ENCODE data around the gene CEP85.

The CEP85 gene

GRCh38 chr1:26278724-26279455 is 44.9 kb downstream of the CEP85 start:
- Histone ChIP-seq H3K4me3 (ENCODE audit: low read length in 2 of 2) (peak overlapping the region; percentile 87 to 91), H3K27me3 (ENCODE audit: control insufficient read depth in 1 of 2, insufficient read depth in 2 of 2, low read length in 2 of 2) (no peaks in the 10 kb centered on the region), H3K9ac (ENCODE audit: low read length in 2 of 2) (peak overlapping the region; percentile 74 to 88), H3K9me3 (ENCODE audit: control insufficient read depth in 2 of 2, low read length in 2 of 2) (no peaks in the 10 kb centered on the region), H3K36me3 (ENCODE audit: control insufficient read depth in 2 of 2, insufficient read depth in 2 of 2, low read length in 2 of 2) (peaks cover 0 to 2% of the 10 kb centered on the region in 2 donors), H3K27ac (ENCODE audit: low read length) (peak overlapping the region; percentile 82), H3K4me1 (ENCODE audit: control insufficient read depth, insufficient read depth, low read length) (peaks cover 60% of the 10 kb centered on the region)

DNA sequence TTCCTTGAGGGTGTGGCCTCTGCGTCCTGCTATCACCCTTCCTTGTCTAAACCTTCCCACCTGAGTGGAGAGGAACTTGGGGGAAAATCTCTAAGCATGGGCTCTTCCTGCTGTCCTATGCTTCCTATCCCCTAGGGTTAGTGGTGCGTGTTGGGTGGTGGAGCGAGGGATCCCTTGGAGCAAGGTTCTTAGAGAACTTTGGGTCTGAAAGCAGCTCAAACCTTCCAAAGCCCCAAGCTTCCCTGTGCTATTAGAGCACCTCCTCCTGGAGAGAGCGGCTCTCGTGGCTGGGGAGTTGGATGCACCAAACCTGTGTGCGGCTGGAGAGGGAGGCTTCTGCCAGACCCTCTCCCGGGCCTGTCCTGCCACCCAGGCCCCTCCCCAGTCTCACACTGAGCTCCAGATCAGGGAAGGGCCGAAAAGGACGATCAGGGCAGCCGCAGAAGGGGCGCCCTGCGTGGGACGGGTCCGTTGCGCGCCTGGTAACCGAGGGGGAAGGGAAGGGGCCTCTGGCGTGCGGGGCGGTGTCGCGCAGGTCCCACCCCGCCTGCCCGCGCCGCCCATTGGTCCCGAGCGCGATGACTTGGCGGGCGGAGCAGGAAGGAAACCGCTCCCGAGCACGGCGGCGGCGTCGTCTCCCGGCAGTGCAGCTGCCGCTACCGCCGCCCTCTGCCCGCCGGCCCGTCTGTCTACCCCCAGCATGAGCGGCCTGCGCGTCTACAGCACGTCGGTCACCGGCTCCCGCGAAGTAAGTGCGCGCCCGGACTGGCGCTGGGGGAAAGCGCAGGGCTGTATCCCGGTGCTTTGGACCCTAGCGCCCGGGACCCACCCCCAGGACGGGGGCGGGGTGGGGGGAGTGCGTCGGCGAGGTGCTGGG is 45.7 kb downstream of the CEP85 start, which contains the start of gene SH3BGRL3:
Gene SH3BGRL3 (plus strand): TSS at position 631 of the 877 bp plus-strand sequence. CDS start 70 bp downstream, at position 701.
- peak within 1 kb of the TSS; percentile 87 to 91 for H3K4me3 ChIP-seq (ENCODE audit: low read length in 2 of 2)
- H3K27me3 ChIP-seq (ENCODE audit: control insufficient read depth in 1 of 2, insufficient read depth in 2 of 2, low read length in 2 of 2): no peaks in the 10 kb centered on the region
- H3K36me3 ChIP-seq (ENCODE audit: control insufficient read depth in 2 of 2, insufficient read depth in 2 of 2, low read length in 2 of 2): peaks cover 0 to 2% of the 10 kb centered on the region in 2 donors
- peak within 1 kb of the TSS; percentile 74 to 88 for H3K9ac ChIP-seq (ENCODE audit: low read length in 2 of 2)
- H3K4me1 ChIP-seq (ENCODE audit: control insufficient read depth, insufficient read depth, low read length): peaks cover 65% of the 10 kb centered on the region
- peak within 1 kb of the TSS; percentile 82 for H3K27ac ChIP-seq (ENCODE audit: low read length)
- no peaks in the 10 kb centered on the region for H3K9me3 ChIP-seq (ENCODE audit: control insufficient read depth in 2 of 2, low read length in 2 of 2)

GRCh38 chr1:26280333-26281042 is 46.5 kb downstream of the CEP85 start:
- H3K9ac ChIP-seq (ENCODE audit: low read length in 2 of 2): peak overlapping the region; percentile 60 to 74
- H3K4me3 ChIP-seq (ENCODE audit: low read length in 2 of 2): peak overlapping the region; percentile 87 to 91
- H3K4me1 ChIP-seq (ENCODE audit: control insufficient read depth, insufficient read depth, low read length): peaks cover 68% of the 10 kb centered on the region
- peak overlapping the region; percentile 82 for H3K27ac ChIP-seq (ENCODE audit: low read length)
- H3K36me3 ChIP-seq (ENCODE audit: control insufficient read depth in 2 of 2, insufficient read depth in 2 of 2, low read length in 2 of 2): peaks cover 0 to 2% of the 10 kb centered on the region in 2 donors
- H3K27me3 ChIP-seq (ENCODE audit: control insufficient read depth in 1 of 2, insufficient read depth in 2 of 2, low read length in 2 of 2): no peaks in the 10 kb centered on the region
- no peaks in the 10 kb centered on the region for H3K9me3 ChIP-seq (ENCODE audit: control insufficient read depth in 2 of 2, low read length in 2 of 2)

DNA sequence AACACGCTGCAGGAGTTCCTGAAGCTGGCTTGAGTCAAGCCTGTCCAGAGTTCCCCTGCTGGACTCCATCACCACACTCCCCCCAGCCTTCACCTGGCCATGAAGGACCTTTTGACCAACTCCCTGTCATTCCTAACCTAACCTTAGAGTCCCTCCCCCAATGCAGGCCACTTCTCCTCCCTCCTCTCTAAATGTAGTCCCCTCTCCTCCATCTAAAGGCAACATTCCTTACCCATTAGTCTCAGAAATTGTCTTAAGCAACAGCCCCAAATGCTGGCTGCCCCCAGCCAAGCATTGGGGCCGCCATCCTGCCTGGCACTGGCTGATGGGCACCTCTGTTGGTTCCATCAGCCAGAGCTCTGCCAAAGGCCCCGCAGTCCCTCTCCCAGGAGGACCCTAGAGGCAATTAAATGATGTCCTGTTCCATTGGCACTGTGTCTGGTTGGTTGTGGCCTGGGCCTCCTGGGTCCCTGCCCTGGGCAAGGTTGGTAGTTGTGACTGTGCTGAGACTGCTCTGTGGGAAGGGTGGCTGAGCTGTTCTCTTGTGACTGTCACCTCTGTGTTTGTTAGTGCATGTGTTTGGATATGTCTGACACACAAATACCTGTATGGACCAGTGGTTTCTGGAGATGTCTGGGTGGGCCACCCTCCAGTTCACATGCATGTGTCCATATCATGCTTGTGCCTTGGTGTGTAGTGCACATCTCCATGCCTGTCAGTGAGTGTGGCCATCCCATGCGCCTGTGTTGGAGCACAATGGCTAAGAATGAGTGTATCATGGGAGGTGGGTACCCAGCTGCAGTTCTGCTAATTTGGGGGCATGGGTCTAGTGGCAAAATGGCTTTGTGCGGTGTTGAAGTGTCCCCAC is 47.3 kb downstream of the CEP85 start:
- Histone ChIP-seq H3K36me3 (ENCODE audit: control insufficient read depth in 2 of 2, insufficient read depth in 2 of 2, low read length in 2 of 2) (peaks cover 0 to 2% of the 10 kb centered on the region in 2 donors), H3K4me1 (ENCODE audit: control insufficient read depth, insufficient read depth, low read length) (peaks cover 65% of the 10 kb centered on the region), H3K9ac (ENCODE audit: low read length in 2 of 2) (no peak overlapping the region), H3K27ac (ENCODE audit: low read length) (peak overlapping the region; percentile 82), H3K27me3 (ENCODE audit: control insufficient read depth in 1 of 2, insufficient read depth in 2 of 2, low read length in 2 of 2) (no peaks in the 10 kb centered on the region), H3K9me3 (ENCODE audit: control insufficient read depth in 2 of 2, low read length in 2 of 2) (no peaks in the 10 kb centered on the region), H3K4me3 (ENCODE audit: low read length in 2 of 2) (peak overlapping the region in 1 of 2 donors; percentile 40)

- H3K9me3 ChIP-seq (ENCODE audit: control insufficient read depth in 2 of 2, low read length in 2 of 2): no peaks in the 10 kb centered on the region
- no peak overlapping the region for H3K27ac ChIP-seq (ENCODE audit: low read length)
- H3K36me3 ChIP-seq (ENCODE audit: control insufficient read depth in 2 of 2, insufficient read depth in 2 of 2, low read length in 2 of 2): no peaks in the 10 kb centered on the region
- peaks cover 61% of the 10 kb centered on the region for H3K4me1 ChIP-seq (ENCODE audit: control insufficient read depth, insufficient read depth, low read length)
- H3K9ac ChIP-seq (ENCODE audit: low read length in 2 of 2): no peak overlapping the region
- H3K4me3 ChIP-seq (ENCODE audit: low read length in 2 of 2): peak overlapping the region in 1 of 2 donors; percentile 40
- no peaks in the 10 kb centered on the region for H3K27me3 ChIP-seq (ENCODE audit: control insufficient read depth in 1 of 2, insufficient read depth in 2 of 2, low read length in 2 of 2)
Observed at GRCh38 chr1:26281971-26282370, 48.0 kb downstream of the CEP85 start.

DNA sequence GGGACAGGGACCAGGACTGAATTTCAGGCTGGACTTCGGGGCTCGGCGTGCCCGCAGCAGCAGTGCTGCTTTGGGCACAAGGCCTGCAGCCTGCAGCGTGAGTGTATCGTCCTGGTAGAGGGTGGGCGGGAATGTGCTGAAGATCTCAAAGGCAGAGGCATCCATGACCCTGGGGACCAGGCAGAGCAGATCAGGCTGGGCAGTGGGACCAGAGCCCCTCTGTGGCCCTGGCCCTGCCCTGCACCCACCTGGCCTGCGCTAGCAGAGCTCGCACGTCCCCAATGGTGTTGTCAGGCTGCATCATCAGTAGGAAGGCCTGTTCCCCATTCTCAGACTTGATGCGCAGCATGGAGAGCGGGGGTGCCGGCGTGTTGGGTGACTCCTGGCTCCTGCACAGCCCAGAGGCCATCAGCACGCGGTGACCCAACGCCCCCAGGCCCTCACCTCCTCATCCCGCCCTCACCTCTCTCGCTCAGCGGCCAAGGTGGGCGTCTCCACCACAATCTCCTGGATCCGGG is 48.5 kb downstream of the CEP85 start:
- Histone ChIP-seq H3K4me1 (ENCODE audit: control insufficient read depth, insufficient read depth, low read length) (peaks cover 61% of the 10 kb centered on the region), H3K36me3 (ENCODE audit: control insufficient read depth in 2 of 2, insufficient read depth in 2 of 2, low read length in 2 of 2) (no peaks in the 10 kb centered on the region), H3K27me3 (ENCODE audit: control insufficient read depth in 1 of 2, insufficient read depth in 2 of 2, low read length in 2 of 2) (no peaks in the 10 kb centered on the region)

DNA sequence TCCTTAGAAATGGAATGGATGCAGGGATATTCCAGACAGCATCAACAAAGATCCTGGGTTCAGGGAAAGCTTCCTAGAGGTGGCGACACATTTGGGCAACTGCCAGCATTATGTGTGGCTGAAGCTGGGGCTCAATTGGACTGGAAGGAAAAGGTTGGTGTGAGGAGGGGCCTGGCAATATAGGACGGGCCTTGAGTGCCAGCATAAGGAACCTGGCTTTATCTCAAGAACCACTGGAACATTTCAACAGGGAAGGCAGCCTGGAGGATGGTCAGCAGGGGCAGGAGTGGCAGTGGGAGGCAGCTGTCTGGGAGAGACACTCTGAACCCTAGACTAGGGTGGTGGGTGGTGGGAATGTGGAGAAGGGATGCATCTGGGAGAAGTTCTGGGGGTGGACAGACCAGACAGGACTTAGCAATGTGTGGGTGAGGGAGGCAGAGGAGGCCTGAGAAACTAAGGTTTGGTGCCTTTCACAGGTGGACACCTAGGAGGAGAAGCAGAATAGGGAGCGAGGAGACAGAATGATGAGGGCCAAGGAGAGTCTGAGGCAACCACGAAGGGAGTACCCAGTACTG is 49.4 kb downstream of the CEP85 start:
- no peak overlapping the region for H3K4me3 ChIP-seq (ENCODE audit: low read length in 2 of 2)
- H3K27me3 ChIP-seq (ENCODE audit: control insufficient read depth in 1 of 2, insufficient read depth in 2 of 2, low read length in 2 of 2): no peaks in the 10 kb centered on the region
- no peaks in the 10 kb centered on the region for H3K9me3 ChIP-seq (ENCODE audit: control insufficient read depth in 2 of 2, low read length in 2 of 2)
- no peaks in the 10 kb centered on the region for H3K36me3 ChIP-seq (ENCODE audit: control insufficient read depth in 2 of 2, insufficient read depth in 2 of 2, low read length in 2 of 2)
- H3K9ac ChIP-seq (ENCODE audit: low read length in 2 of 2): no peak overlapping the region
- H3K27ac ChIP-seq (ENCODE audit: low read length): no peak overlapping the region
- peaks cover 53% of the 10 kb centered on the region for H3K4me1 ChIP-seq (ENCODE audit: control insufficient read depth, insufficient read depth, low read length)

More for the DNA sequence above, 48.5 kb downstream of the CEP85 start:
- no peaks in the 10 kb centered on the region for H3K9me3 ChIP-seq (ENCODE audit: control insufficient read depth in 2 of 2, low read length in 2 of 2)
- no peak overlapping the region for H3K9ac ChIP-seq (ENCODE audit: low read length in 2 of 2)
- H3K27ac ChIP-seq (ENCODE audit: low read length): no peak overlapping the region
- H3K4me3 ChIP-seq (ENCODE audit: low read length in 2 of 2): no peak overlapping the region

GRCh38 chr1:26283871-26284596 is 50.0 kb downstream of the CEP85 start:
- Histone ChIP-seq H3K9me3 (ENCODE audit: control insufficient read depth in 2 of 2, low read length in 2 of 2) (no peaks in the 10 kb centered on the region), H3K4me3 (ENCODE audit: low read length in 2 of 2) (no peak overlapping the region), H3K27ac (ENCODE audit: low read length) (no peak overlapping the region), H3K27me3 (ENCODE audit: control insufficient read depth in 1 of 2, insufficient read depth in 2 of 2, low read length in 2 of 2) (no peaks in the 10 kb centered on the region), H3K36me3 (ENCODE audit: control insufficient read depth in 2 of 2, insufficient read depth in 2 of 2, low read length in 2 of 2) (no peaks in the 10 kb centered on the region), H3K4me1 (ENCODE audit: control insufficient read depth, insufficient read depth, low read length) (peaks cover 51% of the 10 kb centered on the region), H3K9ac (ENCODE audit: low read length in 2 of 2) (no peak overlapping the region)
